WTC11 (cell line): ENCODE measurements around the gene AIP. TPM values are rescaled to one million over a fixed set of nuclear protein-coding genes. Genes with fewer than 3 reads are reported as not detected.

Source experiments
- ATAC-seq: fragments of 200-7000 bp; cut with Tn5 transposase; 2 replicates; pipeline ENCODE4 v1.10.0; 2021; ENCODE audit warnings: mild to moderate bottlenecking, moderate library complexity
- CTCF ChIA-PET: fragments of 300-600 bp; sonication (Branson Sonifier 250); formaldehyde crosslinking; loops from one replicate; lab custom pipeline; 2021; ENCODE audit warnings: antibody characterized with exemption; lab: Charles Lee
- POLR2A ChIA-PET: fragments of 350-600 bp; sonication (Branson Sonifier 250); formaldehyde crosslinking; loops from one replicate; lab custom pipeline; 2021; ENCODE audit warnings: antibody characterized with exemption; lab: Charles Lee
- DNase-seq: peaks from one replicate; pipeline ENCODE4 v3.0.0; 2021; ENCODE audit warnings: low spot score
- H3K27ac Mint-ChIP-seq: 2 replicates; pipeline ENCODE4 v1.8.0; 2021; ENCODE audit warnings: mixed read lengths
- H3K27me3 Mint-ChIP-seq: 2 replicates; pipeline ENCODE4 v1.8.0; 2021; ENCODE audit warnings: low read depth, mild to moderate bottlenecking, moderate library complexity, mixed read lengths
- H3K36me3 Mint-ChIP-seq: 2 replicates; pipeline ENCODE4 v1.8.0; 2021; ENCODE audit warnings: mixed read lengths
- H3K4me1 Mint-ChIP-seq: 2 replicates; pipeline ENCODE4 v1.8.0; 2022; ENCODE audit warnings: mixed read lengths
- H3K4me3 Mint-ChIP-seq: 2 replicates; pipeline ENCODE4 v1.8.0; 2021; ENCODE audit warnings: mild to moderate bottlenecking, moderate library complexity, mixed read lengths
- H3K9me3 Mint-ChIP-seq: 2 replicates; pipeline ENCODE4 v1.8.0; 2021; ENCODE audit warnings: mixed read lengths
- CBFB ChIP-seq: sonication (generic); formaldehyde crosslinking; IDR thresholded peaks from 2 replicates; pipeline ENCODE4 v1.8.1; 2022; ENCODE audit warnings: mild to moderate bottlenecking, low read depth, missing genetic modification reagents
- CREB1 ChIP-seq: sonication (generic); formaldehyde crosslinking; IDR thresholded peaks from 2 replicates; pipeline ENCODE4 v1.8.0; 2023; ENCODE audit warnings: mild to moderate bottlenecking, missing genetic modification reagents
- CREM ChIP-seq: sonication (generic); formaldehyde crosslinking; IDR thresholded peaks from 2 replicates; pipeline ENCODE4 v1.8.1; 2022; ENCODE audit warnings: mild to moderate bottlenecking, missing genetic modification reagents, moderate library complexity
- ELF4 ChIP-seq: sonication (generic); formaldehyde crosslinking; IDR thresholded peaks from 2 replicates; pipeline ENCODE4 v1.8.1; 2022; ENCODE audit warnings: low read depth, mild to moderate bottlenecking, moderate library complexity, missing genetic modification reagents
- ETV6 ChIP-seq: sonication (generic); formaldehyde crosslinking; IDR thresholded peaks from 2 replicates; pipeline ENCODE4 v1.8.1; 2022; ENCODE audit warnings: mild to moderate bottlenecking, missing genetic modification reagents
- FOXP1 ChIP-seq: sonication (generic); formaldehyde crosslinking; IDR thresholded peaks from 2 replicates; pipeline ENCODE4 v1.8.0; 2022; ENCODE audit warnings: missing genetic modification reagents, mild to moderate bottlenecking, moderate library complexity, borderline replicate concordance
- IRF2 ChIP-seq: sonication (generic); formaldehyde crosslinking; IDR thresholded peaks from 2 replicates; pipeline ENCODE4 v1.8.0; 2022; ENCODE audit warnings: low read depth, missing genetic modification reagents, borderline replicate concordance
- NR3C1 ChIP-seq: sonication (generic); formaldehyde crosslinking; conservative IDR thresholded peaks from 2 replicates; pipeline ENCODE4 v1.8.1; 2023; ENCODE audit warnings: low read depth, mild to moderate bottlenecking, missing genetic modification reagents
- OVOL2 ChIP-seq: fragments of 250-450 bp; sonication (Bioruptor Pico); IDR thresholded peaks from 2 replicates; pipeline ENCODE4 v1.9.0; 2021; ENCODE audit warnings: mild to moderate bottlenecking, borderline replicate concordance
- RELA ChIP-seq: sonication (generic); formaldehyde crosslinking; IDR thresholded peaks from 2 replicates; pipeline ENCODE4 v1.8.1; 2022; ENCODE audit warnings: missing genetic modification reagents, mild to moderate bottlenecking, borderline replicate concordance
- SP1 ChIP-seq: sonication (generic); formaldehyde crosslinking; conservative IDR thresholded peaks from 2 replicates; pipeline ENCODE4 v1.8.1; 2022; ENCODE audit warnings: missing genetic modification reagents
- ZBTB21 ChIP-seq: sonication (generic); formaldehyde crosslinking; IDR thresholded peaks from 2 replicates; pipeline ENCODE4 v1.8.1; 2023; ENCODE audit warnings: mild to moderate bottlenecking, missing genetic modification reagents, borderline replicate concordance
- ZNF396 ChIP-seq: fragments of 250-450 bp; sonication (Bioruptor Pico); IDR thresholded peaks from 2 replicates; pipeline ENCODE4 v1.8.0; 2021; ENCODE audit warnings: mild to moderate bottlenecking, moderate library complexity, borderline replicate concordance
- ZNF423 ChIP-seq: fragments of 250-450 bp; sonication (Bioruptor Pico); IDR thresholded peaks from 2 replicates; pipeline ENCODE4 v2.1.2; 2022; ENCODE audit warnings: mild to moderate bottlenecking, moderate library complexity
- total RNA-seq: library from RNA; stranded (reverse); gene quantifications from 3 replicates; pipeline ENCODE4 v1.2.3, GENCODE V29; 2021
- TF ChIP-seq, protein P1 (sequence below): sonication (generic); formaldehyde crosslinking; IDR thresholded peaks from 2 replicates; pipeline ENCODE4 v1.8.1; 2022; ENCODE audit warnings: mild to moderate bottlenecking, moderate library complexity, missing genetic modification reagents
- TF ChIP-seq, protein P2 (sequence below): fragments of 250-450 bp; sonication (Bioruptor Pico); IDR thresholded peaks from 2 replicates; pipeline ENCODE4 v1.9.0; 2021; ENCODE audit warnings: moderate library complexity, mild to moderate bottlenecking, inconsistent platforms, borderline replicate concordance
- TF ChIP-seq, protein P3 (sequence below): fragments of 200-600 bp; IDR thresholded peaks from 2 replicates; pipeline ENCODE4 v1.8.0; 2022; ENCODE audit warnings: antibody characterized with exemption
- TF ChIP-seq, protein P4 (sequence below): sonication (generic); formaldehyde crosslinking; IDR thresholded peaks from 2 replicates; pipeline ENCODE4 v1.8.0; 2022; ENCODE audit warnings: missing genetic modification reagents
- TF ChIP-seq, protein P5 (sequence below): fragments of 250-450 bp; sonication (Bioruptor Pico); conservative IDR thresholded peaks from 2 replicates; pipeline ENCODE4 v1.9.0; 2021; ENCODE audit warnings: mild to moderate bottlenecking
- TF ChIP-seq, protein P6 (sequence below): sonication (generic); formaldehyde crosslinking; IDR thresholded peaks from 2 replicates; pipeline ENCODE4 v1.8.1; 2023; ENCODE audit warnings: mild to moderate bottlenecking, missing genetic modification reagents, moderate library complexity

The AIP gene
- total RNA-seq, 1 experiment from 2014 or later: 32.8 TPM

DNA sequence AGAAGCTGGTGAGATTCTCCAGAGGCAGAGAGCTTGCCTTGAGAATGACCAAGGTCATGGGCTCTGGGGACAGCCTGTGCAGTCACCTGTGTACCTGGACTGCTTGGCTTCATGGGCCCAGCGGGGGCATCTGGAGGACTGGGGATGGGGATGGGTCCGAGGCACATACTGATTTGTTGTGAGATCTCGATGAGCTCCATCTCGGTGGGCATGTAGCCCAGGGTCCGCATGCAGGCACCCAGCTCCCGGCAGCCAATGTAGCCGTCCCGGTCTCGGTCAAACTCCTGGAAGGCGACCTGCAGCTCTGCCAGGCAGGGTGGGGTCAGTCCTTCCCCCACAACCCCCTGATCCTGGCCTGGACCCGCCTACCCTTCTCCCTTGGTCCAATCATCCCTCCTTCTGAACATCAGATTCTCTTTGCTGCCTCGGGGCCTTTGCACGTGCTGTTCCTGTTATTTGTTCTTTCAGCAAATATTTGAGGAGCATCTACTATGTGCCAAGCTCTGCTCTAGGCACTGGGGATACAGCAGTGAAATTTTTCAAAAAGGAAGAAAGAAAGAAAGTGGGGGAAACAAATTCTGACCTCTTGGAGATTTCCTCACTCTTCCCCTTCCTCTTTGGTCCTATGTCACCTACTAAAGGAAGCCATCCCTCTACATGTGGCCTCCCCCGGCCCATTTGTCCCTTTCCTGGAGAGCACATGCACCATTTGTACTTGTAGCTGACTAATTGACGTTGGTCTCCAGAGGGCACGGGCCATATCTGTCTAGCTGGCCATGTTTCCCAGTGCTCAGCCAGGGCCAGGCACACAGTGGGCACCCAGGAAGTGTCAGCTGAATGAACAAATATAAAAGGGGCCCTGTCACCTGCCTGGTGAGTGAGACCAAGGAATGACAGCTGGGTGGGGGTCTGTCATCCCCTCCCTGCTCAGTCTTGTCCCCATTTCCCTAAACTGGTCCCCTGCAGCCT, 38.3 kb downstream of the AIP start (continued):
- TF ChIP-seq, protein P1, sequence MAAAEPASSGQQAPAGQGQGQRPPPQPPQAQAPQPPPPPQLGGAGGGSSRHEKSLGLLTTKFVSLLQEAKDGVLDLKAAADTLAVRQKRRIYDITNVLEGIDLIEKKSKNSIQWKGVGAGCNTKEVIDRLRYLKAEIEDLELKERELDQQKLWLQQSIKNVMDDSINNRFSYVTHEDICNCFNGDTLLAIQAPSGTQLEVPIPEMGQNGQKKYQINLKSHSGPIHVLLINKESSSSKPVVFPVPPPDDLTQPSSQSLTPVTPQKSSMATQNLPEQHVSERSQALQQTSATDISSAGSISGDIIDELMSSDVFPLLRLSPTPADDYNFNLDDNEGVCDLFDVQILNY (CRISPR knock-in tag): no peak
- no peak for TF ChIP-seq ZNF423
- no peak for TF ChIP-seq NR3C1 (CRISPR knock-in tag)
- no peak for TF ChIP-seq ZNF396
- TF ChIP-seq ELF4 (CRISPR knock-in tag): no peak
- TF ChIP-seq SP1 (CRISPR knock-in tag): no peak
- TF ChIP-seq ZBTB21 (CRISPR knock-in tag): no peak
- TF ChIP-seq CBFB (CRISPR knock-in tag): no peak
- no peak for TF ChIP-seq IRF2 (CRISPR knock-in tag)
- TF ChIP-seq, protein P2, sequence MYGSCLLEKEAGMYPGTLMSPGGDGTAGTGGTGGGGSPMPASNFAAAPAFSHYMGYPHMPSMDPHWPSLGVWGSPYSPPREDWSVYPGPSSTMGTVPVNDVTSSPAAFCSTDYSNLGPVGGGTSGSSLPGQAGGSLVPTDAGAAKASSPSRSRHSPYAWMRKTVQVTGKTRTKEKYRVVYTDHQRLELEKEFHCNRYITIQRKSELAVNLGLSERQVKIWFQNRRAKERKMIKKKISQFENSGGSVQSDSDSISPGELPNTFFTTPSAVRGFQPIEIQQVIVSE (CRISPR knock-in tag): no peak
- TF ChIP-seq ETV6 (CRISPR knock-in tag): no peak
- TF ChIP-seq, protein P3, sequence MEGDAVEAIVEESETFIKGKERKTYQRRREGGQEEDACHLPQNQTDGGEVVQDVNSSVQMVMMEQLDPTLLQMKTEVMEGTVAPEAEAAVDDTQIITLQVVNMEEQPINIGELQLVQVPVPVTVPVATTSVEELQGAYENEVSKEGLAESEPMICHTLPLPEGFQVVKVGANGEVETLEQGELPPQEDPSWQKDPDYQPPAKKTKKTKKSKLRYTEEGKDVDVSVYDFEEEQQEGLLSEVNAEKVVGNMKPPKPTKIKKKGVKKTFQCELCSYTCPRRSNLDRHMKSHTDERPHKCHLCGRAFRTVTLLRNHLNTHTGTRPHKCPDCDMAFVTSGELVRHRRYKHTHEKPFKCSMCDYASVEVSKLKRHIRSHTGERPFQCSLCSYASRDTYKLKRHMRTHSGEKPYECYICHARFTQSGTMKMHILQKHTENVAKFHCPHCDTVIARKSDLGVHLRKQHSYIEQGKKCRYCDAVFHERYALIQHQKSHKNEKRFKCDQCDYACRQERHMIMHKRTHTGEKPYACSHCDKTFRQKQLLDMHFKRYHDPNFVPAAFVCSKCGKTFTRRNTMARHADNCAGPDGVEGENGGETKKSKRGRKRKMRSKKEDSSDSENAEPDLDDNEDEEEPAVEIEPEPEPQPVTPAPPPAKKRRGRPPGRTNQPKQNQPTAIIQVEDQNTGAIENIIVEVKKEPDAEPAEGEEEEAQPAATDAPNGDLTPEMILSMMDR: no peak
- TF ChIP-seq, all 79 proteins: peak for 0

DNA sequence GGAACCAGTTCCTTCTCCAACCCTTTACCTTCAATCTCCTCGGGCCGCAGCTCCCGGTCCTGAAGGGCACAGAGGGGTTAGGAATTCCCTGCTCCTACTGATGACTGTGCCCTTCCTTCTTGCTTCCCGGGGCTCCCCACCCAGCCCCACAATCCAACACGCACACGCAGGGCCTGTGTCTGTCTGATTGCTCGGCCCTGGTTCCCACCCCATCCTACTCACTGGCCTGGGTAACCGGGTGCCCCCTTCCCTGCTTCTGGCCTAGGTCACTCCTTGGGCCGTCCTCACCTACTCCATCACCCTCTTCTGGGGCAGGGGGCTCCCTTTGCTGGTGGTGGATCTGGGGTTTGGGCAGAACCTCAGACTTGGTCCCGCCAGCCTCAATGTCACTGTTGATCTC, 39.1 kb downstream of the AIP start:
- no peaks in the 10 kb centered on the region for H3K4me1 Mint-ChIP-seq
- H3K36me3 Mint-ChIP-seq: no peaks in the 10 kb centered on the region
- peaks cover 8% of the 10 kb centered on the region for H3K9me3 Mint-ChIP-seq
- POLR2A ChIA-PET: no interaction called here
- H3K27ac Mint-ChIP-seq: no peak overlapping the region
- CTCF ChIA-PET: interaction anchor here (1.0 to 1.1 kb wide), 3 partner anchors 23 to 107 kb away, joined by 3 to 4 read pairs (median 4); partner anchors contain the start of gene NUDT8
- ATAC-seq: no peak
- H3K27me3 Mint-ChIP-seq: no peaks in the 10 kb centered on the region; the same call in 1 of the 2 replicates
- H3K4me3 Mint-ChIP-seq: no peak overlapping the region
- DNase-seq: no peak
- TF ChIP-seq, protein P4, sequence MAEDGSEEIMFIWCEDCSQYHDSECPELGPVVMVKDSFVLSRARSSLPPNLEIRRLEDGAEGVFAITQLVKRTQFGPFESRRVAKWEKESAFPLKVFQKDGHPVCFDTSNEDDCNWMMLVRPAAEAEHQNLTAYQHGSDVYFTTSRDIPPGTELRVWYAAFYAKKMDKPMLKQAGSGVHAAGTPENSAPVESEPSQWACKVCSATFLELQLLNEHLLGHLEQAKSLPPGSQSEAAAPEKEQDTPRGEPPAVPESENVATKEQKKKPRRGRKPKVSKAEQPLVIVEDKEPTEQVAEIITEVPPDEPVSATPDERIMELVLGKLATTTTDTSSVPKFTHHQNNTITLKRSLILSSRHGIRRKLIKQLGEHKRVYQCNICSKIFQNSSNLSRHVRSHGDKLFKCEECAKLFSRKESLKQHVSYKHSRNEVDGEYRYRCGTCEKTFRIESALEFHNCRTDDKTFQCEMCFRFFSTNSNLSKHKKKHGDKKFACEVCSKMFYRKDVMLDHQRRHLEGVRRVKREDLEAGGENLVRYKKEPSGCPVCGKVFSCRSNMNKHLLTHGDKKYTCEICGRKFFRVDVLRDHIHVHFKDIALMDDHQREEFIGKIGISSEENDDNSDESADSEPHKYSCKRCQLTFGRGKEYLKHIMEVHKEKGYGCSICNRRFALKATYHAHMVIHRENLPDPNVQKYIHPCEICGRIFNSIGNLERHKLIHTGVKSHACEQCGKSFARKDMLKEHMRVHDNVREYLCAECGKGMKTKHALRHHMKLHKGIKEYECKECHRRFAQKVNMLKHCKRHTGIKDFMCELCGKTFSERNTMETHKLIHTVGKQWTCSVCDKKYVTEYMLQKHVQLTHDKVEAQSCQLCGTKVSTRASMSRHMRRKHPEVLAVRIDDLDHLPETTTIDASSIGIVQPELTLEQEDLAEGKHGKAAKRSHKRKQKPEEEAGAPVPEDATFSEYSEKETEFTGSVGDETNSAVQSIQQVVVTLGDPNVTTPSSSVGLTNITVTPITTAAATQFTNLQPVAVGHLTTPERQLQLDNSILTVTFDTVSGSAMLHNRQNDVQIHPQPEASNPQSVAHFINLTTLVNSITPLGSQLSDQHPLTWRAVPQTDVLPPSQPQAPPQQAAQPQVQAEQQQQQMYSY: no peak
- TF ChIP-seq FOXP1: no peak
- no peak for TF ChIP-seq OVOL2 (CRISPR knock-in tag)
- TF ChIP-seq, protein P5, sequence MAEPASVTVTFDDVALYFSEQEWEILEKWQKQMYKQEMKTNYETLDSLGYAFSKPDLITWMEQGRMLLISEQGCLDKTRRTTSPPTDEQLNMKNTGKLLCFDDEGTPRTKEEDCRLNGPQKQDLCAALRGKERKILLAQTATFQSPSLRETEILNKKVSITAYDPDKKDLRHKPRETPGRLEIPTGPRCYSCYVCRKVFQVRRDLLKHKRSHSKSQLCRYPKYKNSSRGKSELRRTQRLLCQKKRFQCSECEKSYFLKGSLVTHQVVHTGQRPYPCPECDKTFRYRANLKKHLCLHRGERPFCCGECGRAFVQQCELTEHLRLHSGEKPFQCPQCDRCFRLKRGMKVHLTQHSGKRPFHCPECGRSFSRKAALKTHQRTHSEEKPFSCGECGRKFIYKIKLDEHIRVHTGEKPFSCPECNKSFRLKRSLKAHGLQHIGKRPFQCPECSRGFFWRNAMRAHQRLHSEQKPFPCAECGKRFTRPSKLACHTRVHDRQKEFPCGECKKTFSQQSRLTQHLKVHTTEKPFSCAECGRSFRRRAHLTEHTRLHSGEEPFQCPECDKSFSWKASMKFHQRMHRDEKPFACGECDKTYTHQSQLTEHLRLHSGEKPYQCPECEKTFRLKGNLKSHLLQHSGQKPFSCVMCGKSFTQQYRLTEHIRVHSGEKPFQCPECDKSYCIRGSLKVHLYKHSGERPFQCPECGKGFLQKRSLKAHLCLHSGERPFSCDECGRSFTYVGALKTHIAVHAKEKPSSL (CRISPR knock-in tag): no peak
- no peak for TF ChIP-seq CREM (CRISPR knock-in tag)
- no peak for TF ChIP-seq CREB1 (CRISPR knock-in tag)
- TF ChIP-seq, protein P6, sequence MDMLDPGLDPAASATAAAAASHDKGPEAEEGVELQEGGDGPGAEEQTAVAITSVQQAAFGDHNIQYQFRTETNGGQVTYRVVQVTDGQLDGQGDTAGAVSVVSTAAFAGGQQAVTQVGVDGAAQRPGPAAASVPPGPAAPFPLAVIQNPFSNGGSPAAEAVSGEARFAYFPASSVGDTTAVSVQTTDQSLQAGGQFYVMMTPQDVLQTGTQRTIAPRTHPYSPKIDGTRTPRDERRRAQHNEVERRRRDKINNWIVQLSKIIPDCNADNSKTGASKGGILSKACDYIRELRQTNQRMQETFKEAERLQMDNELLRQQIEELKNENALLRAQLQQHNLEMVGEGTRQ: no peak
- TF ChIP-seq ETV6 (CRISPR knock-in tag): no peak
- TF ChIP-seq RELA: no peak
